GM04504 (cell line): ENCODE results near the gene CERT1.

ENCODE experiments used
- DNase-seq: peaks from one replicate; pipeline ENCODE4 v3.0.0-alpha.2; 2012; ENCODE audit warnings: low read depth

The CERT1 gene

GRCh38 chr5:75471193-75471592 is 40.2 kb downstream of the CERT1 start:
- no peak for DNase-seq

GRCh38 chr5:75469017-75469416 is 42.4 kb downstream of the CERT1 start:
- DNase-seq, result no peak

DNA sequence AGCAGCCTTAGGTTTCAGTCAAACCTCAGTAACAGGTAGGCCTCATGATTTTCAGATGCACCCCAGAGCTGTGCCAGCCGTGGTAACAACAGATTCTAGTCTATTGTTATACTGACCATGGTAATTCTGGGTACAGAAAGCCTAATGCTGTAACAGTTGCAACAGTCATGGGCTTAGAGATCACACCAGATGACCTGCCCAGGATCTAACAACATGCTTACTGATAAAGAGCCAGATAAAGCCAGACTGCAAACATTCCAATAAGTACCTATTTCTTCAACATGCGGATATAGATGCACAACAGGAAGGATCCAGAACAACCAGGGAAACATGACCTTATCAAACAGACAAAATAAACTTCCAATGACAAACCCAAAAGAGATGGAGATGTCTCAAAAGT is 42.8 kb downstream of the CERT1 start:
- no peak for DNase-seq

- DNase-seq, result no peak
These were observed 45.3 kb downstream of the CERT1 start for GRCh38 chr5:75466006-75466716.

- no peak for DNase-seq
These were observed 45.9 kb downstream of the CERT1 start for GRCh38 chr5:75465480-75465879.

DNA sequence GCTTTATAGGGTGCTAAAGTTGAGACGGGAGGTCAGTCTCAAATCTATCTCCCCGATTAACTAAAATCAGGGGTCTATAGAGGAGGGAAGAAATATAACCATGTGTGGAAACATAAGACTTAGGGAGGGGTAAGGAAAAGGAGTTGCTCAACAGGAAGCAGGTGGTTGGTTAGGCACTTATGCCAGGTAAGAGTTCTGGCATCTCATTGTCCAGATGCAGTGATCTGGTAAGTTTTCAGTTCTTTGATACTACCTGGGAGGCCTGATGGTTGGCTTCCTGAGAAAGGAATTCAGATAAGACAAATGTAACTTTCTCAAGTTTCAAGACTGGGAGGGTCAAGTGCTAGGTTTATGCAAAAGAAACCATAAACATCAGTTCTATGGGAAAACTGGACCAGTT is 47.7 kb downstream of the CERT1 start:
- DNase-seq, result no peak

DNA sequence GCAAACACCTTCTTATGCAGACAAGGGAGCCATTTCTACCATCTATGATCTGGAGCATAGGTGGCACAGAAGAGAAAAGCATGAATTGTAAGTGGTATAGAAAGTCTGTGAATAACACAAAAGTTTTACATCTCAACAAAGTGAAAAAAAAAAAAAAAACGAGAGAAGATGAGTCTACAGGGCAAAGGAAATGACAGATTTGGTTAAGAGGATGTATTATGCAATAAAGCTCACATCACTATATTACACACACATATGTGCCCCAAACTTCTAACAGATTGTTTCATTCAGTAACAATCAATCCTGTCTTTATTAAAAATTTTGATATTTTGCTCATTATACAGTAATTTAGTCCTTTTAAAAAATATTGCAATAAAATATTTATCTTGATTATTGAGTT is 49.8 kb downstream of the CERT1 start:
- peak; percentile 18 for DNase-seq

- no peak for DNase-seq
These were observed 50.4 kb downstream of the CERT1 start for GRCh38 chr5:75460942-75461610.

GRCh38 chr5:75460532-75460931 is 50.9 kb downstream of the CERT1 start:
- no peak for DNase-seq

DNA sequence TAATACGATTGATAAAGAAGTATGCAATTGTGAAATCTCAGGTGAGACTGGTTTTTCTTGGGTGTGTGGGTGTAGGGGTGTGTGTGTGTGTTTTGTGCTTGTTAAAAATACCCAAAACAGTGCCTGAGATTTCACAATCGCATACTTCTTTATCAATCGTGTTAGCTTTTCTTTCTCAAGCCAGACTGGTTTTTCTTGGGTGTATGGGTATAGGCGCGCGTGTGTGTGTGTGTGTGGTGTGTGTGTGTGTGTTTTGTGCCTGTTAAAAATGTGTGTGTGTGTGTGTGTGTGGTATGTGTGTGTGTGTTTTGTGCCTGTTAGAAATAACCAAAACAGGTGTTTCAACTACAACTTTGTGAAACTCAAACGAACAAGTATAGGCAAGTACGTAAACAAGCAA is 53.7 kb downstream of the CERT1 start:
- DNase-seq, result no peak

GRCh38 chr5:75457161-75457560 is 54.3 kb downstream of the CERT1 start:
- no peak for DNase-seq

DNA sequence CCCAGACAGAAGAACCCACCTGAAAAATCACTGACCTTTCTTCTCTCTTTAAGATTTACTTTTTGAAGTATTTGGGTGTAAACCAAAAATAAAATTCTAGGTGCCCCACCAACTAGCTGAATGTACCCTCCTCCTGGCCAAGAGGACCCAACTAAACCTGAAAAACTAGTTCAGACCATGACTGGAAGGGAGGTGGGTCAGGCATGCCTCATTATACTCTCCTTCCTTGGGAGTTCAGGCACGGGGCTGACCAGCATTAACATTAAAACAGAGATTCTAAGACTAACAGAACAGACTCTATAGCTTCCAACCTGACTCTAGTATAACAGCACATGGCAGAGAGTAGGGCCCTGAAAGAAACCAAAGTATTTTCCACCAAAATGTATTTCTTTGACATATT is 61.4 kb downstream of the CERT1 start:
- no peak for DNase-seq

DNA sequence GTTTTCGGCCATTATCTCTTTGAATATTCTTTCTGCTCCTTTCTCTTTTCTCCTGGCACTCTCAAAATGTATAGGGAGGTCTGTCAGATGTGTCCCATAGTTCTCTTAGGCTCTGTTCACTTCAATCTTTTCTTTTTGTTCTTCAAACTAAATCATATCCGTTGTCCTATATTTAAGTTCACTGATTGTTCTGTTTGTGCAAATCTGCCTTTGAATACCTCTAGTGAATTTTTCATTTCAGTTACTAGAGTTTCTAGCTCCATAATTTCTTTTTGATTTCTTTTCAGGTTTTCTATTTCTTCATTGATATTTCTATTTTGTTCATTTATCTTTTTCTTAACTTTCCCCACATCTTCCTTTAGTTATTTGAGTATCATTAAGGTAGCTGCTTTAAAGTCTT is 65.4 kb downstream of the CERT1 start:
- no peak for DNase-seq

DNA sequence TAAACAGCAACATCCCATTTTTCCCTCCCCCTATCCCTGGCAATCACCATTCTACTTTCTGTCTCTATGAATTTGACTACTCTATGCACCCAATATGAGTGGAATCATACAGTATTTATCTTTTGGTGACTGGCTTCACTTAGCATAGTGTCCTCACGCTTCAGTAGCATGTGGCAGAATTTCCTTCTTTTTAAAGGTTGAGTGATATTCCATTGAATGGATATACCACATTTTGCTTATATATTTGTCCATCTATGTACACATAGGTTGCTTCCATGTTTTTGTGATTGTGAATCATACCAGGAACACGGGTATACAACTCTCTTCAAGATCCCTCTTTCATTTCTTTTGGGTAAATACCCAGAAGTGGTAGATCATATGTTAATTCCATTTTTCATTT is 69.9 kb downstream of the CERT1 start:
- DNase-seq, result no peak

DNA sequence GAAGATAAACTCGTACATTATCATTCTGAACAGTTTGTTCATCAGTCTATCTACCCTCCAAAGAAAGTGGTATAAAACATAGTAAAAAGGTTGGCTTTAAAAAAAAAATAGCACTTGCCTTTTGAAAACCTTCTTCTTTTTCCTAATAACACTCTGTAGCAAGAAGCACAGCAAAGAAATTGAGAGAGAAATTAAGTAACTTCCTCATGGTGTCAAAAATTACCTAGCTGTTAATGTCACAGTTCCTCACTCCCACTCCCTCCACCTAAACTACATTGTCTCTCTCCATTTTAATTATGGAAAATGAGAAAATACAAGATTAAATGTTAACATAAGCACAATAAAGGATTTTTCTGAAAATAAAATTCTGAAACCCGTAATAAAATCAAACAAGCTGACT is 72.2 kb downstream of the CERT1 start:
- no peak for DNase-seq

- no peak for DNase-seq
These were observed 72.7 kb downstream of the CERT1 start for GRCh38 chr5:75438722-75439121.

DNA sequence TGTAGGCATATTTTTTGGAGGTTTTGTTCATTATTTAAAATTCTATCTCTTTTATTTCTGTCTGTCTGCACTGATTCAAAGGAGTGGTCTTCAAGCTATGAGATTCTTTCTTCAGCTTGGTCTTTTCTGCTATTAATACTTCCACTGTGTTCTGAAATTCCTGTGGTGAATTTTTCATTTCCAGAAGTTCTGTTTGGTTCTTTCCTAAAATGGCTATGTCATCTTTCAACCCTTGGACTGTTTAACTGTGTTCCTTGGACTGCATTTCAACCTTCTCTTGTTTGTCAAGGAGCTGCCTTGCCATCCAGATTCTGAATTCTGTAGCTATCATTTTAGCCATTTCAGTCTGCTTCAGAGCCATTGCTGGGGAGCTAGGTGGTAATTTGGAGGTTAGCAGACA is 76.3 kb downstream of the CERT1 start:
- DNase-seq, result no peak

DNA sequence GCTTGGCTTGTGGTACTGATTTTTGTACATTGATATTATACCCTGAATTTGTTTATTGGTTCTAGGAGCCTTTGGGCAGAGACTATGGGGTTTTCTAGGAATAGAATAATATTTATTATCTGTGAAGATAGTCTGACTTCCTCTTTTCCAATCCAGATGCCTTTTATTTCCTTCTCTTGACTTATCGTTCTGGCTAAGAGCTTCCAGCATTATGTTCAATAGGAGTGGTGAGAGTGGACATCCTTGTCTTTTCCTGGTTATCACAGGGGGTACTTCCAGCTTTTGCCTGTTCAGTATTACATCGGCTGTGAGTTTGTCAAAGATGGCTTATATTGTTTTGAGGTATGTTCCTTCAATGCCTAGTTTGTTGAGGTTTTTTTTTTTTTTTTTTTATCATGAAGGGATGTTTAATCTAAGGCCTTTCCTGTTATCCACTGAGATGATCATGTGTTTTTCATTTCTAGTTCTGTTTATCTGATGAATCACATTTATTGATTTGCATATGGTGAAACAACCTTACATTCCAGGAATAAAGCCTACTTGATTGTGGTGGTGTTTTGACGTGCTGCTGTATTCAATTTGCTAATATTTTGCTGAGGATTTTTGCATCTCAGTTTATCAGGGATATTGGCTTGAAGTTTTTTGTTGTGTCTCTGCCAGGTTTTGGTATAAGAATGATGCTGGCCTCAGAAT is 77.5 kb downstream of the CERT1 start:
- DNase-seq, result no peak

GRCh38 chr5:75414241-75414640 is 97.2 kb downstream of the CERT1 start:
- DNase-seq, result no peak

- no peak for DNase-seq
These were observed 99.1 kb downstream of the CERT1 start for GRCh38 chr5:75412111-75412990.

DNA sequence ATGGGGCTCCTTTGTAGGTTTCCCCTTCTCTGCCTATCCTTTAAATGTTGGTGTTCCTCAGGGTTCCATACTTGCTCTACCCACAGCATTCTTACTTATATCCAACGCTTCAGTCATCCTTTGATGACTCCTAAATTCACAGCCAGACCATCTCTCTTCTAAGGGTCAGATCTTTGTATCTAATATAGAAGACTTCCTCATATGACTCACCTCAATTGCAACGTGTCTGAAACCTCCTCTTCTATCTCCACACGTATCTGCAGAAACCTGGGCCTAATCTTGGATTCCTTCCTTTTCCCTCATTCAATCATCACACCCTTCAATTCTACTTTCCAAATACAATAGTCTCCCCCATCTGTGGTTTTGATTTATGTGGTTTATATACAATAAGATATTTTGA is 106.1 kb downstream of the CERT1 start:
- DNase-seq, result no peak

- no peak for DNase-seq
These were observed 116.2 kb downstream of the CERT1 start for GRCh38 chr5:75395277-75395676.
